ENCODE measurements around the gene HOXC6.

- TF ChIP-seq CTCF (conservative IDR thresholded peaks at IDR 0.05; ENCODE audit: low read depth, low read length) (no peak), EZH2phosphoT487 (IDR thresholded peaks at IDR 0.05; ENCODE audit: borderline replicate concordance, low read length) (no peak), EZH2 (IDR thresholded peaks at IDR 0.05; ENCODE audit: low read length, unreplicated experiment) (no peak)
Observed at GRCh38 chr12:54030442-54030801, 2.2 kb downstream of the HOXC6 start.

Data from PC-3 (cell line).